HepG2 (cell line): Measurements from ENCODE around the gene POTEB2. TPM values are rescaled to one million over a fixed set of nuclear protein-coding genes. Genes with fewer than 3 reads are reported as not detected.
"Not testable (repeated sequence)": the region's sequence is repeated elsewhere in the genome, so short reads cannot be mapped to it uniquely, and the experiment has no call there.

Source experiments
- ATAC-seq: fragments of 200-7000 bp; cut with Tn5 transposase; 3 replicates; pipeline ENCODE4 v1.9.1; 2020; ENCODE audit warnings: mild to moderate bottlenecking, moderate library complexity
- Bru-seq: library from RNA; stranded (reverse); fragments of 400-500 nt; gene quantifications from one replicate; lab custom pipeline; 2021; lab: Mats Ljungman, UMichigan
- BruChase-seq, 2 experiments: library from RNA; stranded (reverse); fragments of 400-500 nt; gene quantifications; one replicate each; lab custom pipeline; 2021; lab: Mats Ljungman, UMichigan
- BruUV-seq: library from RNA; stranded (reverse); fragments of 400-500 nt; replicated peaks from 2 replicates; lab custom pipeline; 2021; lab: Mats Ljungman, UMichigan
- CTCF ChIA-PET: fragments of 300-600 bp; formaldehyde crosslinking; extraction: SDS; loops from one replicate; lab custom pipeline; 2021; ENCODE audit warnings: low total read pairs, inconsistent platforms, low intra/inter-chr PET ratio; lab: Yijun Ruan, JAX
- POLR2A ChIA-PET: fragments of 350-600 bp; sonication (Branson Sonifier 250); formaldehyde crosslinking; loops from one replicate; lab custom pipeline; 2020; ENCODE audit warnings: antibody characterized with exemption, inconsistent platforms; lab: Yijun Ruan, JAX
- DNase-seq: peaks from one replicate; pipeline ENCODE4 v3.0.0-alpha.2; 2015; ENCODE audit warnings: low spot score
- FAIRE-seq: peaks from 3 replicates; lab custom pipeline; 2011; peaks lifted over from hg19 to GRCh38; lab: Jason Lieb, UNC
- H2AFZ ChIP-seq: one replicate; pipeline ENCODE4 v1.6.1; 2011; ENCODE audit warnings: low read length, inconsistent platforms
- H3K27ac ChIP-seq: fragments of 300-600 bp; 3 replicates; pipeline ENCODE4 v1.8.0; 2011; ENCODE audit warnings: mixed run types, mild to moderate bottlenecking, mixed read lengths, low read length, inconsistent platforms; ENCODE audit not compliant: insufficient read depth; ENCODE audit errors: extremely low read length
- H3K27me3 ChIP-seq, 2 experiments: fragments of 200-600 bp in 1 of 2; 2 replicates in 1 of 2; 3 replicates in 1 of 2; pipeline versions ENCODE4 v1.6.0 to v1.8.0; 2011; ENCODE audit warnings: low read length in 2 of 2, mild to moderate bottlenecking in 2 of 2, moderate library complexity in 2 of 2, inconsistent platforms in 1 of 2; ENCODE audit not compliant: insufficient read depth in 2 of 2, control insufficient read depth in 1 of 2
- H3K36me3 ChIP-seq, 2 experiments: fragments of 200-600 bp in 1 of 2; replicated peaks in 1 of 2; 2 replicates in 1 of 2; 3 replicates in 1 of 2; pipeline versions ENCODE4 v1.5.1 to v1.8.0; 2011; ENCODE audit warnings: low read length in 2 of 2, inconsistent platforms in 1 of 2; ENCODE audit not compliant: insufficient read depth in 2 of 2, control insufficient read depth in 1 of 2
- H3K4me1 ChIP-seq: 2 replicates; pipeline ENCODE4 v1.5.1; 2012; ENCODE audit warnings: low read length, inconsistent platforms; ENCODE audit not compliant: insufficient read depth
- H3K4me2 ChIP-seq: 2 replicates; pipeline ENCODE4 v1.6.0; 2011; ENCODE audit warnings: low read depth, low read length, inconsistent platforms
- H3K4me3 ChIP-seq, 3 experiments: fragments of 200-600 bp in 1 of 3; sonication (generic), shearing (Covaris generic) in 1 of 3; replicated peaks in 1 of 3; 2 replicates each; pipeline ENCODE4 v1.5.1; 2011 to 2016; ENCODE audit warnings: low read length in 3 of 3, inconsistent platforms in 2 of 3, low read depth in 2 of 3, mild to moderate bottlenecking in 2 of 3, control low read depth in 1 of 3, mixed read lengths in 1 of 3; ENCODE audit not compliant: insufficient read depth in 1 of 3
- H3K79me2 ChIP-seq: one replicate; pipeline ENCODE4 v1.6.1; 2011; ENCODE audit warnings: low read length, inconsistent platforms; ENCODE audit not compliant: insufficient read depth
- H3K9ac ChIP-seq: 2 replicates; pipeline ENCODE4 v1.6.0; 2011; ENCODE audit warnings: mild to moderate bottlenecking, low read depth, low read length, inconsistent platforms; ENCODE audit not compliant: insufficient read depth
- H3K9me3 ChIP-seq: 2 replicates; pipeline ENCODE4 v1.5.1; 2012; ENCODE audit warnings: mild to moderate bottlenecking, low read length
- H4K20me1 ChIP-seq: 2 replicates; pipeline ENCODE4 v1.6.0; 2011; ENCODE audit warnings: inconsistent platforms, mild to moderate bottlenecking, low read length, moderate library complexity; ENCODE audit not compliant: insufficient read depth
- WGBS: methylation state at CpG from one replicate; pipeline ENCODE4 v1.1.6; 2017; ENCODE audit warnings: low lambda C conversion rate; 5-methylcytosine and 5-hydroxymethylcytosine counted together
- in situ Hi-C: cut with HindIII; loops from 2 replicates; pipeline ENCODE4 v1.10.0; 2017; ENCODE audit warnings: low pct_unique_long_range_greater_than_20kb; ENCODE audit not compliant: extremely low pct_ligation_motif_present
- intact Hi-C: fragments of 100-400 bp; cut with micrococcal nuclease; formaldehyde crosslinking; loops from one replicate; pipeline ENCODE4 v1.10.0; 2022; ENCODE audit not compliant: unreplicated experiment
- long read RNA-seq, 2 experiments: library from RNA in 1 of 2; library from polyadenylated mRNA in 1 of 2; stranded (forward) in 1 of 2; unstranded in 1 of 2; transcript quantifications; one replicate each; pipeline ENCODE4 v2.0.0, GENCODE V29; 2019 to 2022
- polyA minus RNA-seq, 3 experiments: library from RNA; depleted of rRNA, polyadenylated mRNA; stranded (reverse); fragments of >200 nt; gene quantifications; 2 replicates each; pipeline ENCODE4 v1.2.3, GENCODE V29; 2011; ENCODE audit warnings: low replicate concordance in 1 of 3
- polyA plus RNA-seq, 8 experiments: library from polyadenylated mRNA; depleted of rRNA in 3 of 8; stranded (reverse) in 7 of 8; unstranded in 1 of 8; fragments of >200 nt; fragmentation: Illumina TruSeq in 4 of 8; extraction: Trizol in 4 of 8; gene quantifications; 2 replicates each; pipeline versions ENCODE4 v1.2.1 to v1.2.3, GENCODE V29; 2011 to 2016; ENCODE audit warnings: low read depth in 4 of 8, missing spikeins in 1 of 8, mixed read lengths in 1 of 8; ENCODE audit not compliant: insufficient read depth in 1 of 8
- total RNA-seq, 5 experiments: library from RNA; depleted of rRNA; stranded (reverse); fragments of >200 nt; fragmentation: Illumina TruSeq; extraction: Trizol; gene quantifications; 2 replicates each; pipeline ENCODE4 v1.2.3, GENCODE V29; 2016; ENCODE audit warnings: low read depth in 1 of 5

The POTEB2 gene
- total RNA-seq (2016; rRNA removed; fragmentation: Illumina TruSeq; extraction: Trizol) (not detected in 2 replicates), polyA plus RNA-seq (2011; rRNA removed) (not detected in 2 replicates), polyA minus RNA-seq (2011; rRNA and poly(A)+ RNA removed; ENCODE audit: low replicate concordance) (not detected in 2 replicates), Bru-seq, nascent RNA (not detected), BruChase-seq, experiment 1, labeled RNA remaining after a 6-hour chase (not detected), BruChase-seq, experiment 2, labeled RNA remaining after a 2-hour chase (not detected)
- not detected in 2 replicates for total RNA-seq (2016; cell fraction: cytosol; rRNA removed; fragmentation: Illumina TruSeq; extraction: Trizol; ENCODE audit: low read depth)
- not detected in 2 replicates for total RNA-seq (2016; cell fraction: insoluble cytoplasmic fraction; rRNA removed; fragmentation: Illumina TruSeq; extraction: Trizol)
- not detected in 2 replicates for total RNA-seq (2016; cell fraction: membrane; rRNA removed; fragmentation: Illumina TruSeq; extraction: Trizol)
- total RNA-seq (2016; cell fraction: nucleus; rRNA removed; fragmentation: Illumina TruSeq; extraction: Trizol) = not detected in 2 replicates
- not detected in 2 replicates for polyA plus RNA-seq (2011; cell fraction: cytosol; rRNA removed)
- polyA plus RNA-seq (2011; cell fraction: nucleus; rRNA removed) = not detected in 2 replicates
- polyA plus RNA-seq (2012) = not detected in 2 replicates
- not detected in 2 replicates for polyA plus RNA-seq (2016; cell fraction: cytosol; fragmentation: Illumina TruSeq; extraction: Trizol; ENCODE audit: low read depth)
- polyA plus RNA-seq (2016; cell fraction: insoluble cytoplasmic fraction; fragmentation: Illumina TruSeq; extraction: Trizol; ENCODE audit: low read depth) = not detected in 2 replicates
- polyA plus RNA-seq (2016; cell fraction: membrane; fragmentation: Illumina TruSeq; extraction: Trizol; ENCODE audit: low read depth) = not detected in 2 replicates
- polyA plus RNA-seq (2016; cell fraction: nucleus; fragmentation: Illumina TruSeq; extraction: Trizol; ENCODE audit: insufficient read depth, low read depth) = not detected in 2 replicates
- not detected in 2 replicates for polyA minus RNA-seq (2011; cell fraction: cytosol; rRNA and poly(A)+ RNA removed)
- polyA minus RNA-seq (2011; cell fraction: nucleus; rRNA and poly(A)+ RNA removed) = not detected in 2 replicates
- long read RNA-seq, experiment 1 = 0 reads
- long read RNA-seq, experiment 2 = 0 reads

DNA sequence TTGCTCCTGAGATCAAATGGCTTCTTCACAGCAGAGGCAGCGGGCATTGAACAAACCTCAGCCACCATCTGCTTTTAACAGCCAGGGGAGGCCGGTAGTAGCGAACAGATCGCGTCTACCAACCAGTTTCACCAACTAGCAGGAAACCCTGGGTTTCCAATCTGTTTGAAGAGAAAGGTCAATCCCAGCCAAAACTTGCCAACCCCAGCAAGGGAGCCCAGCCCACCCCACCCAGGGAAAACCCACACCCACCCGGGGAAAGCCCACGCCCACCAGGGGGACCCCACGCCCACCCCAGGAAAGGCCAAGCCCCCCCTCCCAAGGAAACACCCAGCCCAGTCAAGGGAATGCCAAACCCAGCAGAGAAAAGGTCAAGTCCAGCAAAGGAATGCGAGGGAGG is at the start of gene POTEB2:
Gene POTEB2, minus strand, starts transcription at position 101 of the 400 bp plus-strand sequence. Its CDS starts 33 bp downstream, at position 68.
- FAIRE-seq, H3K4me1 ChIP-seq, H3K79me2 ChIP-seq, H2AFZ ChIP-seq, ATAC-seq, H3K36me3 ChIP-seq, H3K4me3 ChIP-seq, BruUV-seq, DNase-seq, intact Hi-C loops, H3K27ac ChIP-seq, POLR2A ChIA-PET, H3K9me3 ChIP-seq, CTCF ChIA-PET, H3K4me2 ChIP-seq, H4K20me1 ChIP-seq, H3K27me3 ChIP-seq, H3K9ac ChIP-seq, in situ Hi-C loops: not testable (repeated sequence)
- no CpG with 5 or more reads among the region's 9 CpGs for WGBS

DNA sequence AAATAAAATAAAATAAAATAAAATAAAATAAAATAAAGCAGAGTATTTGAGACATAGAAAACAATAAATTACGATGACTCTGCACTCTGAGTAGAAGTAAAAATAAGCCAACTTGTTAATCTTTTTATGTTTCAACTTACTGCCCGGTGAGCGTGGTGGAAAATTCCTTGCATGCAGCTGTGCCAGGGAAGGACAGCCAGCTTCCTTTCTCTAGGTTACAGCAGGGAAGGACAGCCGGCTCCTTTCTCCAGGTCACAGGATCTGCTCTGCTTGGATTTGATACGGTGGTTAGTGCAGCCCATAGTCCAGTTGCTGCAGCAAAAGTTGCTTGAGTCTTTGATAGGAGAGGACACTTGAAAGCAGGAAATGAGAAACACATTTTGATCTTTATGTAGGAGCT is 13.8 kb upstream of the POTEB2 start:
- H3K79me2 ChIP-seq, in situ Hi-C loops, BruUV-seq, H3K9ac ChIP-seq, H3K4me2 ChIP-seq, H3K36me3 ChIP-seq, H3K4me1 ChIP-seq, H3K4me3 ChIP-seq, DNase-seq, intact Hi-C loops, CTCF ChIA-PET, POLR2A ChIA-PET, H4K20me1 ChIP-seq, H3K9me3 ChIP-seq, ATAC-seq, FAIRE-seq, H2AFZ ChIP-seq, H3K27ac ChIP-seq, H3K27me3 ChIP-seq: not testable (repeated sequence)
- WGBS = 37% methylated on average over 3 of the region's 5 CpGs

DNA sequence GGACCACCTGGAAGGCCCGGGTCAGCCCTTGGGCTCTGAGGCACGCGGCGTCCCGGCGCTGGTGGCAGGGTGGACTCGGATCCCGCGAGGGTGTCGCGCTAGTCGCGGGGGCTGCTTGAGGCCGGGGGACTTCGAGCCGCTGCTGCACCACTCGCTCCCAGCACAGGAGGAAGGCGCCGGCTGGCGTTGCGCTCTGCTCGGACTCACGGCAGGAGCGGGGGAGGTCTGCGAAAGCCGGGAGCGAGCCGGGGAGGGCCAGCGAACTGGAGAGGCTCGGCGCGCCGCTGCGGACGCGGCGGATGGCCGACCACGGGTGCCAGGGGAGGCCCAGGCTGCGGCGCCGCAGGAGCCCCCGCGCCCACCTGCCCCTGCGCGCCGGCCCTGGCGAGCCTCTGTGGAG is 12.3 kb upstream of the POTEB2 start:
- H3K36me3 ChIP-seq, POLR2A ChIA-PET, CTCF ChIA-PET, H3K27me3 ChIP-seq, H3K4me2 ChIP-seq, H2AFZ ChIP-seq, H3K27ac ChIP-seq, BruUV-seq, in situ Hi-C loops, H3K9ac ChIP-seq, H3K4me1 ChIP-seq, FAIRE-seq, ATAC-seq, DNase-seq, H3K9me3 ChIP-seq, H4K20me1 ChIP-seq, H3K4me3 ChIP-seq, intact Hi-C loops, H3K79me2 ChIP-seq: not testable (repeated sequence)
- WGBS = no CpG with 5 or more reads among the region's 48 CpGs

DNA sequence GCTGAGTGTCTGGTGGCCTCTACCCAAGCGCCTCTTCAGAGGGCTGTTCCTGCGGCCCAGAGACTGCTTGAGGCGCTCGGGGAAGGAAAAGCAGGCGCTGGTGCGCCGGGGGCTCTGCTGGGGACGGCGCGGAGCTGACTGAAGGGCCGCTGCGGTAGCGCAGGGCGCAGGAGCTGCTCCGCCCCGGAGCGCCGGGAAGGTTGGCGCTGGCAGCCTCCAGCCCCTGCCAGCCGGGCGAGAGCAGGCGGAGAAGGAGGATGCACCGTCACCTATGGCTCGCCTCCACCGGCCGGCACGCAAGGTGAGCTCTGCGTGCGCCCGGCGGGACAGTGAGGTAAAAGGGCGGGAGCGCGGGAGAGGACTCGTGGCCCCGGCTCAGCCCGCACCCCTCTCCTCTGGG is 11.7 kb upstream of the POTEB2 start:
- H3K27ac ChIP-seq, H3K9ac ChIP-seq, BruUV-seq, H3K27me3 ChIP-seq, H3K4me2 ChIP-seq, H3K4me1 ChIP-seq, H4K20me1 ChIP-seq, POLR2A ChIA-PET, H3K4me3 ChIP-seq, H3K36me3 ChIP-seq, H3K79me2 ChIP-seq, H3K9me3 ChIP-seq, H2AFZ ChIP-seq, DNase-seq, ATAC-seq, CTCF ChIA-PET, in situ Hi-C loops, FAIRE-seq, intact Hi-C loops: not testable (repeated sequence)
- WGBS = no CpG with 5 or more reads among the region's 37 CpGs
